ENCODE measurements around the gene USP48. TPM values are rescaled to one million over a fixed set of nuclear protein-coding genes. Genes with fewer than 3 reads are reported as not detected.

Gene USP48
- total and polyA plus RNA-seq, 2 of the 8 experiments (the other 6 are each of a cell fraction or from before 2014, with no cell fraction given) = 12.8 to 83.5 TPM

DNA sequence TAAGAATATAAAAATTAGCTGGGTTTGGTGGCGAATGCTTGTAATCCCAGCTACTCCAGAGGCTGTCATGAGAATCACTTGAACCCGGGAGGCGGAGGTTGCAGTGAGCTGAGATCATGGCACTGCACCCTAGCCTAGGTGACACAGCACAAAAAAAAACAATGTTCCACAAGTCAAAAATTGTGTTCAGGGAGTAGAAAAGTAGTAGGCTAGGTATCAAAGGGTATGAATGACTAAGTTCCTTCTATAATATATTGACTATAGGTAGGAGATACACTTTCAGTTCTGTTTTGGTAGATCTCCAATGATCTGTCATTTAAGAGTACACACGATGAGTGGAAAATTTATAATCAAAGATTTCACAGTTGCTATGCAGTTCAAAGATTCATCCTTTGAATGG is 16.7 kb downstream of the USP48 start:
- 98% methylated on average over 4 of the region's 4 CpGs; no CpG with 5 or more reads in 1 of the 2 experiments for WGBS, 2 experiments (ENCODE audit: extremely low coverage in 1 of 2, insufficient coverage in 1 of 2, insufficient read length in 1 of 2, insufficient replicate concordance in 2 of 2, low coverage in 1 of 2, low lambda C conversion rate in 2 of 2, missing lambda C conversion rate in 1 of 2)
- Histone ChIP-seq H2BK120ac (replicated peaks; ENCODE audit: low read depth, low read length) (no peak overlapping the region), H3K4me3 (ENCODE audit: extremely low read depth in 1 of 4, insufficient read depth in 2 of 4, low read depth in 3 of 4, low read length in 4 of 4) (no peak overlapping the region), H3K14ac (ENCODE audit: insufficient read length) (no peak overlapping the region), H2BK20ac (ENCODE audit: low read length) (no peak overlapping the region), H3K4ac (replicated peaks; ENCODE audit: insufficient read length, low read depth, low read length) (no peak overlapping the region), H3K36me3 (ENCODE audit: control insufficient read depth in 2 of 4, insufficient read depth in 4 of 4, low read length in 3 of 4) (no peaks in the 10 kb centered on the region), H3K27ac (ENCODE audit: low read depth, low read length) (no peak overlapping the region), H3K27me3 (replicated peaks in 1 of 4; ENCODE audit: control insufficient read depth in 3 of 4, extremely low read depth in 1 of 4, insufficient read depth in 3 of 4, low read length in 3 of 4) (no peaks in the 10 kb centered on the region), H3K9me3 (ENCODE audit: insufficient read depth in 2 of 2, low read depth in 1 of 2, low read length in 1 of 2) (no peaks in the 10 kb centered on the region), H2AFZ (ENCODE audit: low read length) (no peak overlapping the region), H4K5ac (ENCODE audit: insufficient read length, low read depth, low read length) (no peak overlapping the region), H2BK15ac (ENCODE audit: low read length) (no peak overlapping the region), H4K91ac (replicated peaks; ENCODE audit: insufficient read length, low read length) (no peak overlapping the region), H3K79me1 (ENCODE audit: low read depth, low read length) (peaks cover 16% of the 10 kb centered on the region), H3K4me2 (ENCODE audit: insufficient read depth in 1 of 2, low read depth in 2 of 2, low read length in 2 of 2) (no peak overlapping the region), H3K9ac (replicated peaks in 1 of 4; ENCODE audit: extremely low read depth in 1 of 4, low read depth in 3 of 4, low read length in 3 of 4) (no peak overlapping the region; a peak in 1 of 7 replicates), H2AK5ac (ENCODE audit: low read depth, low read length) (no peak overlapping the region), H2BK12ac (ENCODE audit: low read depth, low read length) (no peak overlapping the region), H3K23me2 (ENCODE audit: low read depth, low read length) (no peaks in the 10 kb centered on the region), H3K4me1 (replicated peaks in 1 of 4; ENCODE audit: control insufficient read depth in 3 of 4, insufficient read depth in 4 of 4, low read length in 3 of 4) (peaks cover 2 to 9% (median 6%) of the 10 kb centered on the region in 4 experiments), H3K56ac (replicated peaks; ENCODE audit: insufficient read length, low read depth, low read length) (no peak overlapping the region), H3K18ac (ENCODE audit: extremely low read depth, low read length) (no peak overlapping the region), H4K20me1 (replicated peaks in 1 of 2; ENCODE audit: control insufficient read depth in 1 of 2, insufficient read depth in 2 of 2, low read length in 2 of 2) (peaks cover 11 to 13% of the 10 kb centered on the region in 2 experiments), H3K23ac (ENCODE audit: insufficient read length) (no peak overlapping the region), H4K8ac (ENCODE audit: extremely low read depth, insufficient read depth, low read length) (no peak overlapping the region), H2BK5ac (ENCODE audit: low read depth, low read length) (no peak overlapping the region), H3K79me2 (ENCODE audit: control insufficient read depth in 1 of 2, insufficient read depth in 2 of 2, low read length in 2 of 2) (peaks cover 28 to 96% of the 10 kb centered on the region in 2 experiments)
- ChIA-PET POLR2A (ENCODE audit: partially characterized antibody) (interaction anchor here (3.7 kb wide), 1 partner anchor 17 kb away, joined by 26 read pairs; the partner anchor contains the start of gene USP48), CTCF (ENCODE audit: partially characterized antibody) (interaction anchor here (1.5 kb wide), 1 partner anchor 8 kb away, joined by 3 read pairs; no protein-coding TSS in a partner anchor)
- DNase-seq (ENCODE audit: low read depth in 1 of 2, low spot score in 2 of 2) = no peak
- no peak for TF ChIP-seq JUN (IDR thresholded peaks at IDR 0.05; ENCODE audit: low read depth, low read length)
- TF ChIP-seq SIX5 (IDR thresholded peaks at IDR 0.05; ENCODE audit: low read depth, low read length) = no peak
- no peak for TF ChIP-seq CEBPB (IDR thresholded peaks at IDR 0.05; ENCODE audit: low read depth, low read length)
- no peak for TF ChIP-seq FOSL1 (IDR thresholded peaks at IDR 0.05; ENCODE audit: insufficient read depth, low read depth, low read length)
- TF ChIP-seq POU5F1 (IDR thresholded peaks at IDR 0.05; ENCODE audit: low read depth, low read length) = no peak
- TF ChIP-seq HDAC6 (IDR thresholded peaks at IDR 0.05; ENCODE audit: low read depth, low read length) = no peak
- TF ChIP-seq YY1 (IDR thresholded peaks at IDR 0.05; ENCODE audit: low read depth, low read length) = no peak
- TF ChIP-seq SP4 (IDR thresholded peaks at IDR 0.05; ENCODE audit: low read length) = no peak
- TF ChIP-seq EGR1 (IDR thresholded peaks at IDR 0.05; ENCODE audit: borderline replicate concordance, low read depth, low read length) = no peak
- TF ChIP-seq KDM4A (IDR thresholded peaks at IDR 0.05; ENCODE audit: low read depth, low read length, severe bottlenecking) = no peak
- no peak for TF ChIP-seq SRF (IDR thresholded peaks at IDR 0.05; ENCODE audit: low read depth, low read length)
- TF ChIP-seq CBX8 (IDR thresholded peaks at IDR 0.05; ENCODE audit: borderline replicate concordance, low read depth, low read length) = no peak
- TF ChIP-seq TAF1 (IDR thresholded peaks at IDR 0.05; ENCODE audit: low read depth, low read length) = no peak
- TF ChIP-seq, protein P1, sequence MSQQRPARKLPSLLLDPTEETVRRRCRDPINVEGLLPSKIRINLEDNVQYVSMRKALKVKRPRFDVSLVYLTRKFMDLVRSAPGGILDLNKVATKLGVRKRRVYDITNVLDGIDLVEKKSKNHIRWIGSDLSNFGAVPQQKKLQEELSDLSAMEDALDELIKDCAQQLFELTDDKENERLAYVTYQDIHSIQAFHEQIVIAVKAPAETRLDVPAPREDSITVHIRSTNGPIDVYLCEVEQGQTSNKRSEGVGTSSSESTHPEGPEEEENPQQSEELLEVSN (IDR thresholded peaks at IDR 0.05) = no peak
- FAIRE-seq = no peak
